ENCODE measurements around the gene SMYD1.

DNA sequence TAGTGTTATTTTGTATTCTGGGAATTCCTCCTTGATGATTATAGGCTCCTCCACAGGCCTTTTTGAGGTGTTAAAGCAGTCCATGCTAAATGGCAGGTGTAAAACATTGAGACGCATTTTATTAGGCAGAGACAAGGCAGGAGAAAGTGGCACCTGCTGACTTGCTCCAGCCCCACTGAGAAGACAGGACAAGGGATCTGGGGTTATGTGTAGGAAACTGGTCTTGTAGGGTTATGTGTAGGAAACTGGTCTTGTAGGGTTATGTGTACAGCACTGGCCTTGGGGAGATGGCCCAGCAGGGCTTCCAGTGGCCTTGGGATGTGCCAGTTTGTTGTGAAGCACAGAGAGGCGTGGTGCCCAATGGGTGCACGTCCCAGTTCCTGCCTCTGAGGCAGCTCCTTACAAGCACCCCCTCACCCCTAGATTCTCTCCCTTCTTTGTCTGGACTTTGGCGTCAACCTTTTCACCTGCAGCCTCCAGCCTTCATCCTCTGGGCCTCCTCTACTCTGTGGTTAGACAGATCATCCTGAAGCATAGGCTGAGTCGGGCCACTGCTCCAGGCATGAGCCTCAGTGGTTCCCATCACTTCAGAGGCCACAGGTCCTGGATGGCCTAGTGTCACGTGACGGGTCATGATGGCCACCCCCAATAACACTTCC lies 61.2 kb downstream of the SMYD1 start:
- TF ChIP-seq, protein P1, sequence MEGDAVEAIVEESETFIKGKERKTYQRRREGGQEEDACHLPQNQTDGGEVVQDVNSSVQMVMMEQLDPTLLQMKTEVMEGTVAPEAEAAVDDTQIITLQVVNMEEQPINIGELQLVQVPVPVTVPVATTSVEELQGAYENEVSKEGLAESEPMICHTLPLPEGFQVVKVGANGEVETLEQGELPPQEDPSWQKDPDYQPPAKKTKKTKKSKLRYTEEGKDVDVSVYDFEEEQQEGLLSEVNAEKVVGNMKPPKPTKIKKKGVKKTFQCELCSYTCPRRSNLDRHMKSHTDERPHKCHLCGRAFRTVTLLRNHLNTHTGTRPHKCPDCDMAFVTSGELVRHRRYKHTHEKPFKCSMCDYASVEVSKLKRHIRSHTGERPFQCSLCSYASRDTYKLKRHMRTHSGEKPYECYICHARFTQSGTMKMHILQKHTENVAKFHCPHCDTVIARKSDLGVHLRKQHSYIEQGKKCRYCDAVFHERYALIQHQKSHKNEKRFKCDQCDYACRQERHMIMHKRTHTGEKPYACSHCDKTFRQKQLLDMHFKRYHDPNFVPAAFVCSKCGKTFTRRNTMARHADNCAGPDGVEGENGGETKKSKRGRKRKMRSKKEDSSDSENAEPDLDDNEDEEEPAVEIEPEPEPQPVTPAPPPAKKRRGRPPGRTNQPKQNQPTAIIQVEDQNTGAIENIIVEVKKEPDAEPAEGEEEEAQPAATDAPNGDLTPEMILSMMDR (IDR thresholded peaks at IDR 0.05): no peak
- no peak for TF ChIP-seq POLR2AphosphoS5 (IDR thresholded peaks at IDR 0.05; ENCODE audit: low read depth, low read length)
- no peak for TF ChIP-seq REST (IDR thresholded peaks at IDR 0.05; ENCODE audit: insufficient read depth in 1 of 2, low read depth in 2 of 2, low read length in 1 of 2)

All from Panc1 (cell line).